Measurements from ENCODE around the gene FBXW9.

Gene FBXW9

DNA sequence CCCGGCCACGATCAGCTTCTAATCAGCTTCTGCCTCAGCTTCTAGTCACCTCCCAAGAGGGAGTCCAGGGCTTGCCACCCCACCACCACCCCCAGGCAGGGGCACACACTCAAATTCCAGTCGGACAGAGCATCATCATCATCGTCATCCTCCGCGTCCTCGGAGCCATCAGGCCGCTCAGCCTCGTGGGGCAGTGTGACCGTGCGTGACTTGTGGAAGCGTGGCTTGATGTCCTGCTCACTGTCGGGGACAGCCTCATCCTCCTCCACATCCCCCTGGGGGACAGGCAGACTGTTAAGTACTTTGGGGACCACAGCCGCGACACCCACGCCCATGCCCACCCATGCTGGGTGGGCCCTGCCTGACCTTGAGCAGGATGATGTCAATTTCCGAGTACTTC lies 14.8 kb upstream of the FBXW9 start:
- no peak overlapping the region for H3K27ac ChIP-seq
- no peak for TF ChIP-seq ZFX (IDR thresholded peaks at IDR 0.05; ENCODE audit: borderline replicate concordance)
- TF ChIP-seq, protein P1, sequence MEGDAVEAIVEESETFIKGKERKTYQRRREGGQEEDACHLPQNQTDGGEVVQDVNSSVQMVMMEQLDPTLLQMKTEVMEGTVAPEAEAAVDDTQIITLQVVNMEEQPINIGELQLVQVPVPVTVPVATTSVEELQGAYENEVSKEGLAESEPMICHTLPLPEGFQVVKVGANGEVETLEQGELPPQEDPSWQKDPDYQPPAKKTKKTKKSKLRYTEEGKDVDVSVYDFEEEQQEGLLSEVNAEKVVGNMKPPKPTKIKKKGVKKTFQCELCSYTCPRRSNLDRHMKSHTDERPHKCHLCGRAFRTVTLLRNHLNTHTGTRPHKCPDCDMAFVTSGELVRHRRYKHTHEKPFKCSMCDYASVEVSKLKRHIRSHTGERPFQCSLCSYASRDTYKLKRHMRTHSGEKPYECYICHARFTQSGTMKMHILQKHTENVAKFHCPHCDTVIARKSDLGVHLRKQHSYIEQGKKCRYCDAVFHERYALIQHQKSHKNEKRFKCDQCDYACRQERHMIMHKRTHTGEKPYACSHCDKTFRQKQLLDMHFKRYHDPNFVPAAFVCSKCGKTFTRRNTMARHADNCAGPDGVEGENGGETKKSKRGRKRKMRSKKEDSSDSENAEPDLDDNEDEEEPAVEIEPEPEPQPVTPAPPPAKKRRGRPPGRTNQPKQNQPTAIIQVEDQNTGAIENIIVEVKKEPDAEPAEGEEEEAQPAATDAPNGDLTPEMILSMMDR (IDR thresholded peaks at IDR 0.05): no peak

DNA sequence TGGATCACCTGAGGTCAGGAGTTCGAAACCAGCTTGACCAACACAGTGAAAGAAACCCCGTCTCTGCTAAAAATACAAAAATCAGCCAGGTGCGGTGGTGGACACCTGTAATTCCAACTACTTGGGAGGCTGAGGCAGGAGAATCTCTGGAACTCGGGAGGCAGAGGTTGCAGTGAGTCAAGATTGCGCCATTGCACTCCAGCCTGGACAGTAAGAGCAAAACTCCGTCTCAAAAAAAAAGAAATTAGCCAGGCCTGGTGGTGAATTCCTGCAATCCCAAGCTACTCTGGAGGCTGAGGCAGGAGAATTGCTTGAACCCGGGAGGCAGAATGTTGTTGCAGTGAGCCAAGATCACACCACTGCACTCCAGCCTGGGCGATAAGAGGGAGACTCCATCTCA lies 12.2 kb upstream of the FBXW9 start:
- TF ChIP-seq, protein P1 (IDR thresholded peaks at IDR 0.05): no peak
- TF ChIP-seq ZFX (IDR thresholded peaks at IDR 0.05; ENCODE audit: borderline replicate concordance): no peak
- no peak overlapping the region for H3K27ac ChIP-seq

DNA sequence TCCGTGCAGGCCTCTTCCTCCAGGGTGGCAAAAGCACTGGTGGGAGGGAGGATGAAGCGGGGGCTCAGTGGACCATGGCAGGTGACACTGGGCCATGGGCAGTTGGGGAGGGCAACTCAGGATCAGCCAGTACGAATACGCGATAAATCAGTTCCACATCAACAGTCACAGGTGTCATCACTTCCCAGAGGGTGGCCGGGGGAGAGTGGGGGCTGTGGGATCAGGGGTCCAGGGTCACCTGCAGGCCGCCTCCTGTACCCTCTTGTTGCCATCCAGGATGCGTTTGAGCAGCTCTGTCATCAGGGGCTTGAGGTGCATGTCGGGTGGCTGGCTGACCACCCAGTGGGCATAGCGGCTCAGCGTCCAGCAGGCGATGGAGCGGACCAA lies 9.9 kb upstream of the FBXW9 start:
- no peak for TF ChIP-seq ZFX (IDR thresholded peaks at IDR 0.05; ENCODE audit: borderline replicate concordance)
- TF ChIP-seq, protein P1 (IDR thresholded peaks at IDR 0.05): no peak
- H3K27ac ChIP-seq: no peak overlapping the region

DNA sequence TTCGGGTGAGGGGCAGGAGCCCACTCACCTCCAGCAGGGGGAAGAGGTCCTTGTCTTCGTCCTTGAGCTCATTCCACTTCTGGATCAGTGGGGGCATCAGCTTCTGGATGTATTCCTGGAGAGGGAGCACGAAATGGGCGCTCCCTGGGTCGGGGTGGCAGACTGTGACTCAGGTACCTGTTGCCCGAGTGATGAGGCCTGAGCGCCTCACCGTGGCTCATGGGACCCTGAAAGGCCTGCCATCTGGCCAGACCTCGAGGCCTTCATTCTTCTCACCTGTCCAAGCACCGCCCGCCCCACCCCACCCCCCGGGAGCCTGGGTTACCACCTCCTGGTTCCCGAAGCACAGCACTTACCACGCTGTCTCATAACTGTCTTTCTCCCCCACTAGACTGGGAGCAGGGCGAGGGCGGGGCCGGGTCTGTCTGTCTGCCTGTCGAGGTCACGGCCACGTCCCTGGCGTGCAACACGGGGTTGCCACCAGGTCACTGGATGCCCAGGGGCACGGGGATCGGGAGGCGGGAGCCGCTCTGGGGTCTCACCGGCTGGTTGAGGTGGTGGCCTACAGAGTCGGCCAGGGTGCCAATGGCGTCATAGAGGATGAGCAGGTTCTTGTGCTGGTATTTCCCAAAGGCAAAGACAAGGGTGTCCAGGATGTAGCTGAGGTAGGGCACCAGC lies 9.4 kb upstream of the FBXW9 start:
- TF ChIP-seq, protein P1 (IDR thresholded peaks at IDR 0.05): no peak
- TF ChIP-seq ZFX (IDR thresholded peaks at IDR 0.05; ENCODE audit: borderline replicate concordance): no peak
- no peak overlapping the region for H3K27ac ChIP-seq

DNA sequence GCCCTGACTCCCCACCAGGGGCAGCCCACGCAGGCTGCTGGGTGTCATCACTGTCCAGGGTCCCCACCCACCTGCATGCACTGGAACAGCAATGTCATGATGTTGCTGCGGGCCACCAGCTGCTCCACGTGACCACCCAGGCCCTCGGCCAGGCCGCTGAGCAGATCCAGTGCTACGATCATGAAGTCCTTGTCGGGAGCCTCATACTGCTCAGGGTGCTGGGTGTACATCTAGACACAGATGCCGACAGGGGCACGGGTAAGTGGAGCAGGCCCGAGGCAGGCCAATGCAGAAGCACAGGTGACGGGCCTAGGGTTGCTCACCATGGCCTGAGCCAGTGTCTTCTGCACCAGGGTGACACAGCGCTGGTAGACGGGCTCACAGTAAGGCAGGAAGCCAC lies 8.7 kb upstream of the FBXW9 start:
- TF ChIP-seq, protein P1 (IDR thresholded peaks at IDR 0.05): no peak
- no peak for TF ChIP-seq ZFX (IDR thresholded peaks at IDR 0.05; ENCODE audit: borderline replicate concordance)
- no peak overlapping the region for H3K27ac ChIP-seq

DNA sequence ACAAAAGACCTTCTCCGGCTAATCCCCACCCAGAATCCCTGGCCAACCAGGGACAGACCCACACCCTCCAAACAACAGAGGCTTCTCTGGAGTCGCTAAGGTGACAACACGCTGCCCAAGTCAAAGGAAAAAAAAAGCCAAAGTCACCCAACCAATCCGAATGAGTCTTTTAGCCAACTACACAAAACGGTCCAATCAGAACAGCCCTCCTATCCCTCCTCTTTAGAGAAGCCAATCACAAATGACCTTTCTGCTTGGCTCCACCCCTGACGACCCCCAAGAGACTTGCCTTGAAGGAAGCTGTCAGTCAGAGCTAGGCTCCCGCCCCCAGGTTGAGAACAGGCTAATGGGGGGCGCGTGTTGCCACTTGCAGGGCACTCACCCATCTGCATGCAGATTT lies 6.6 kb upstream of the FBXW9 start:
- TF ChIP-seq, protein P1 (IDR thresholded peaks at IDR 0.05): no peak
- TF ChIP-seq ZFX (IDR thresholded peaks at IDR 0.05; ENCODE audit: borderline replicate concordance): no peak
- H3K27ac ChIP-seq: no peak overlapping the region

DNA sequence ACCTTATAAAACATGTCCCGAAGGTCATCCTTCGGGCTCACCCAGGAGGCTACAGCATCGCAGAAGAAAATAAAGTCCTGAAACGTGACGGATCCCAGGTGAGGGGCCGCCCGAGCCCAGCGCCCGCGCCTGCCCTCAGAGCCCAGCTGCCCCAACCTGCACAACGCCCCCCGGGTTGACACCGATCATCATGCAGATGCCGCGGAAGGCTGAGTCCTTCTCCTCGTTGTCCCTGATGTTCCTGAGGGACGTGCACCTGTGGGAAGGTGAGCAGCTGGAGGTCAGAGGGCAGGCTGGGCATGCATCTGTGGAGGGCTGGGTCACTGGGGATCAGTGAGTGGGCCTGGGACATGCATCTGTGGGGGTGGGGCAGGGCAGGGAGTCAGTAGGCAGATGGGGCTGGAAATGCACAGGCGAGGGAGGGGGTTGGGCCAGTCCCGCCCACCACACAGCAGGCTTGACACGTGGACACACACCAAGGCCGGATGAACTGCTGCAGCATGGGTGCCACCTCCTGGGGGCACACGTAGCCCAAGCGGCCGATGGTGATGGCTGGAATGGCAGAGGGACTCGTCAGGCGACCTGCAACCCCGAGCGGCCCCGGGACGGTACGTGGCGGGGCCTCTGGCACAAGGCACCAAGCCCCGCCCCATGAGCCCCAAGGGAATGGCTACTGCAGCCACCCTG lies 5.3 kb upstream of the FBXW9 start:
- no peak overlapping the region for H3K27ac ChIP-seq
- TF ChIP-seq, protein P1 (IDR thresholded peaks at IDR 0.05): no peak
- no peak for TF ChIP-seq ZFX (IDR thresholded peaks at IDR 0.05; ENCODE audit: borderline replicate concordance)
